ENCODE data around the gene DLG2.

DLG2 gene

DNA sequence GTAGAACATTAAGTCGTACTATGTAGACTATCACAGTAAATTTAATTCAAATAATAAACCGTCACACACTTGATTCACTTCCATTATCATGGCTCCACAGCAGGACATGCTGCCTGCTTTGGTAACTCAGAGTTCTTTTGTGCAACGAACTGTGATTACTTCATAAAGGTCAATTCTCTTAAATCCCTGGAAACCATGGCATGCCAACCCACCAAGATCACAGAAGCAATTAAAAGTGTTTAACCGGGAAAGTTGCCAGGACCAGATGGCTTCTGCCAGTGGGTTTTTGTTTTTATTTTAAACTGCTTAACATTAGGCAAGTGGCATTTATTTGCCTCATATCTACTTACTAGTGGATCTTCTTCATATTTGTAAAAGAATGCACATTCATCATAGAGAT lies 1162.1 kb downstream of the DLG2 start:
- no peak for DNase-seq (ENCODE audit: low spot score)

DNA sequence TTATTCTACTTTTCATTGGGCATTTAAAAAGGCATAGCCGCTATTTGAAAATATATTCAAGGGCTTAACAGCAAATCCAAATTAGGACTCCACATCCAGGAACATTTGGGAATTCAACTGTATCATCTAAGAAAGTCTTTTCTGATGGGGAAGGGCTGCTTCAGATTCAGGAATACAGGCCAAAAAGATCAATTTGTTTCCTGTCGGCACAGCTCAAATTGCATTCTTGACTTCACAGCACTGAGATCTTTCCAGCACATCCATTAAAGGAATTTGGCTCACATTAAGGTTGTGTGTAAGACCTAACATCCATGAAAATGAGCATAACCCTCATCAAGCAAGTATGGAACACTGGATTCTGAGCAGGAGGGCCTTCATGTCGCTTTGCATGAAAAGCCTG lies 1171.5 kb downstream of the DLG2 start:
- no peak for DNase-seq (ENCODE audit: low spot score)

DNA sequence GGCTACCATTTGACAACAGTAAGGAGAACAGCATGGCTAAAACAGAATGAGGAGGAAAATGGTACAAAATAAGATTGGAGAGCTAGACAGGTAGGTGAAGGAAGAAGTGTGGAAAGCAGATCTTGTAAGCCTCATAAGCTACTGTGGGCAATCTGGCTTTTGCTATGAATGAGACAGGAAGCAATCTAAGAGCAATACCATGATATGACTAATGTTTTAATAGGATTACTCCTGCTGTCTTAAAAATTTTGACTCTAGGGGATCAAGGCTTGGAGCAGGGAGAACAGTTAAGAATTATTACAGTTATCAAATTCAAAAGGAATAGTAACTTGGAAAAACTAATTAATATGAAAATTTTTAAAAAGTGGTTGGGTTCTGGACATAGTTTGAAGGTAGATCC lies 1174.9 kb downstream of the DLG2 start:
- no peak for DNase-seq (ENCODE audit: low spot score)

DNA sequence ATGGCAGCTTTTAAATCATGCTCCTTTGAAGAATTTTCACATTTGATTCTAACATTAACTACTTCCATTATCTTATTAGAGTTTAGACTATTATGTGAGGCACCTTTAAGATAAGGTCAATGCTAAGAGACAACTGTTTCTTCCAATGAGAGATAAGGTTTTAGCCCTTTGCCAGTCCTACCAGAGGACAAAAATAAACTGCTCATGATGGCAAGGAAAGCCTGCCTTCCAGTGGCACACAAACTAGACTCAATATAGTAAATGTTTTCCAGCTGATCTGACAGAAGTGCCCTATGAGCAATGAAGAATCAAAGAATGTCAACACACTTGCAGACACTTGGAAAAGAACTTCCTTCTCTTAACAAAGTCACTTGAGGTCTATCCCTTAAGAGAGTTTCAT lies 1188.6 kb downstream of the DLG2 start:
- DNase-seq (ENCODE audit: low spot score) = no peak

DNA sequence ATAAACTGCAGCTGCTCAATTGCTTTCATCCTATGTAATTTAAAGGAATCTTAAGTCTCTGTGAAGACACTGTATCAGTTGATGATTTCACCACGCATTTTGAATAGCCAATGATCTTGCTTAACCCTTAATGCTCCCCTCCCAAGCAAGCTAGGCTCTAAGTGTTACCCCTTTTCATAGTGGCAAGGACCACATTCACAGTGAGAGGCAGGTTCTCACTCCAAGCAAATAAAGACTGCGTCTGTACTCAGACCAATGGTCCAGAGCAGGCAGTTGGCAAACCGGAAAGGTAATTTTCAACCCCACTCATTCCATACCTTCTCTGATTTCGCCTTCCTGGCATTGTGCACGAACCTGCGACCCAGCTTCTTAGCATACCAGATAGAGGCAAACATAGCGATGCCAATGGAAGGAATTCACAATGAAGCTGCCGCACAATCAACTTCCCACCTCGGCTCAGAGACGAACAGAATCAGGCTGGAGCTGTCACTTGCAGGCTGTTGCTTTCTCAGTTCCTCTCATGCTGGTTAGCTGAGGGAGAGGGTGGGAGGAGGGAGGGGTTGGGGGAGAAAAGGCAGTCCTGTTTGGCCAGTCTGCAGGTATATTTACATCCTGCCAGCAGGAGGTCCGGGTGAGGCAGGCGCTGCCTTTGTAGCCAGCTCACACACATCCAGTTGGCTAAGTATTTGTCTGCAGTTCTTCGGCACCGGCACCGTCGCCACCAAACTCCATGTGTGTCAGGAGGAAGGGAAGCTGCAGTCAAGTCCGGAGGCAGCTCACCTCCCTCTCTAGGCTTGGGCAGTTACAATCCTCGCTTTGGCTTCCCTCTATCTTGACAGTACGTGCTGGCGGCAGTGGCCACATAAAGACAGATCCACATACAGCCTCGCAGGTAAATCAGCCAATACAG lies 1189.8 kb downstream of the DLG2 start:
- no peak for DNase-seq (ENCODE audit: low spot score)

DNA sequence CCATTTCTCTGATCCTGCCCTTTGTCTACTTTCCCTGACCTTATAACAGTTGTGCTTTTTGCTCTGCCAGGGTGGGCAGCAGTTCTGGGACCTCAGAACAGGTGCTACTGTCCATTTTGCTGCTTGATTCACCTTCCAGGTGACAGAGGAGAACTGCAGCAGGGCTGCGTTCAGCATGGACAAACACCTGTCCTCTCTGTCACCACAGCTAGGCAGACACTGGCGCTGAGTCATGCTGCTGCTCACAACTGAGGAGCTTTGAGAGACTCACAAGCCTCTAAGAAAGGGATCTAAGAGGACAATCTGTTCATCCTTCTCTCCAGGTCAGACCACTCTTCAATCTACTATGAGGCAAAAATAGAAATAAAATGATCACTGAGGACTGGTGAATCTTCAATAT lies 1196.5 kb downstream of the DLG2 start:
- DNase-seq (ENCODE audit: low spot score) = no peak

DNA sequence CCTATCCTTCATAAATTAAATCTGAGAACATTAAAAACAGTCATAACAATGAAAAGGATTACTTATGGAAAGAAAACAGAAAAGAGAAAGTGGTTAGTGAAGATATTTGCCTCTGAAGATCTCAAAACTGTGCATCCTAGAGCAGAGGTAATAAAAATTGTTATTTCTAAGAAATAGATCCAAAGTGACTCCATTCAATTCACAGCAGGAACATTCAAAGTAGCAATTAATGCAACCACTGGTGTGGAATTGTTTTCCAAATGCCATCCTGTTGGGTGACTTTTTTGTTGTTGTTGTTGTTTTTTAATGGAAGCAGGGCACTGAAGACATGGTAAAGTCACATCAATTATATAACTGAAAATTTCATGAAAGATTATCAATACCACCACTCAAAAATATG lies 1201.5 kb downstream of the DLG2 start:
- DNase-seq (ENCODE audit: low spot score) = no peak

DNA sequence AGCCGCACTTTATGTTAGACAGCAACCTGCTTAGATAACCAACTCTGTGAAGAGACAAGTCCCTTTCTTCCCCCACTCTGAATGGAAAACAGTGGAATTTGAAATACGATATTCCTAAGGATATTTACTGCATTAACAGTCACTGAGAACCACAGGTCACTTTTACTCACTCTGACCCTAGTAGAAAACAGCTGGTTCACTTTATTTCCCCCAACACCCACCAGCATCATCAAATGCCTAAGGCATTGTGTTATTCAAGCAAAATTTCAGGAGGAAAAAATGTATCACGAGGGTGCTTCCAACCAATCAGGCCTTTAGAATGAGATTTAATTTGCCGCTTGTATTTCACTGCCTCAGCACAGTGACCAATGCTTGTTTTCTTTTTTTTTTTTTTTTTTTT lies 1206.9 kb downstream of the DLG2 start:
- DNase-seq (ENCODE audit: low spot score) = no peak

DNA sequence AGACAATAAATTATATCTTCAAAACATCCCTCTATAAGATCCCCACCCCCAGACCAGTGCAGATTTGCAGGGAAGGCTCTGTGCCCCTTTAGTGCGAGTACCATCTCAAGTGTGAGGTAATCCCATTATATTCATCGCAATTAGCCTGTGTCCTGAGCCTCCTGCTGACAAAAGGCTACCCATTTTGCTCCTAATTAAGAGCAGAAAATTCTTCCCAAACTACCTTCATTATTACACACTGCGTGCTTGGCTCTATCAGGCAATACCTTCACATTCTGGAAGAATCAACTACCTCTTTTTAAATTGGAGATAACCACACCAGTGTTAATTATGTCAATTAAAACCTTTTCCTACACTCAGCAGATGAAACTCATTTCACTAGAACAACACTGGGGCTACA lies 1207.5 kb downstream of the DLG2 start:
- no peak for DNase-seq (ENCODE audit: low spot score)

DNA sequence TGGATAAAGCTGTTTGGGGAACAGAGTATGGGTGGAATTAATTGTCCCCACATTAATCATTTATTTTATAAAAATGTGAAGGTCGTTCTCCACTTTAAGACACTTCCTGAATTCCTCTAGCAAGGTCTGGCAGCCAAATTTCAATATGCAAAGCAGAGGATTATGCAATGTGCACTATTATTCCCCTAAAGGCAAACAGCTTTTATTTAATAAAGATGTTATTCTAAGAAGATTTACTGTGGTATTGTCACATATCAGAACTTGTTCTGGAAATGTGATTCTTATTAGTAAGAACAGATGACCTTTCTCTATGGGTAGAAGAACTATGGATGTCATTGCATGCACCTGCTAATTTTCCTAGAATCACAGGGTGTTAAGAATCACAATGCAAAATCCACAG lies 1212.2 kb downstream of the DLG2 start:
- DNase-seq (ENCODE audit: low spot score) = no peak

DNA sequence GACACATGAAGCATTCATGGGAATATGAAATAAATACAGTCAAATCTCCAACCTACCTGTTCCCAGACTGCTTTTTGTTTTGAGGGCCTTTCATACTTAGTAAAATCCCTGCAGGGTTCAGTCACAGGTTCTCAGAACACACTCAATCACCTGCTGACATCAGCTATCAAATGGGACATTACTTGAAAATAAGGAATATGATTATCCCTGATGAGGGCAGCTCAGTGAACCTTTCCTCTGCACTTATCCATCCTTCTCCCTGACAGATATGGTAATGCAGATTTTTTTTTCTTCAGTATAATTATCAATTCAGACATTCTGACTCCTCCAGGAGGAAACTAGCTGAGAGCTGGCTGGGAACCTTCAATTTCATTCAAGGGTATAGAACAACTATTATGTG lies 1213.6 kb downstream of the DLG2 start:
- DNase-seq (ENCODE audit: low spot score) = no peak

GRCh38 chr11:84412862-84413261 lies 1214.3 kb downstream of the DLG2 start:
- no peak for DNase-seq (ENCODE audit: low spot score)

DNA sequence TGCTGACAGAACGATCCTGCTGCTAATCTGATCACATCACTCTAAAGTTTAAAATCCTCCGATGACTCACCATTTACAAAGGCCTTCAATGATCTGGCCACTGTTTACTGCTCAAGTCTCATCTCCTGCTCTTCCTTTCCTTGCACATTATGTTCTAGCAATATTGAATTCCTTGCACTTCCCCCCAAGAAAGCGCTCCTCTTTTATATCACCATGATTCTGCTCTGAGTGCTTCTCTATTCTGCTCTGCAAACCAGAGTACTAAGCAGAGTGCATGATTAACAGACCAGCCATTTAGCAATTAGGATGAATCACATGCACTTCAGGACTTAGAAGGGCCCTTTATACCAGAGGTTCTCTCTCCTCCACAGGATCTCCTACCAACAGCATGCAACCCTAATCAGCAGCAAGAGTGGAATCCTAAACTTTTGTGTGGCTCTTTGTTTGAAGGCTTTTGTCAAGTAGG lies 1218.2 kb downstream of the DLG2 start:
- no peak for DNase-seq (ENCODE audit: low spot score)

GRCh38 chr11:84407091-84407490 lies 1220.1 kb downstream of the DLG2 start:
- DNase-seq (ENCODE audit: low spot score) = no peak

- no peak for DNase-seq (ENCODE audit: low spot score)
These were observed 1229.0 kb downstream of the DLG2 start for GRCh38 chr11:84398017-84398626.

DNA sequence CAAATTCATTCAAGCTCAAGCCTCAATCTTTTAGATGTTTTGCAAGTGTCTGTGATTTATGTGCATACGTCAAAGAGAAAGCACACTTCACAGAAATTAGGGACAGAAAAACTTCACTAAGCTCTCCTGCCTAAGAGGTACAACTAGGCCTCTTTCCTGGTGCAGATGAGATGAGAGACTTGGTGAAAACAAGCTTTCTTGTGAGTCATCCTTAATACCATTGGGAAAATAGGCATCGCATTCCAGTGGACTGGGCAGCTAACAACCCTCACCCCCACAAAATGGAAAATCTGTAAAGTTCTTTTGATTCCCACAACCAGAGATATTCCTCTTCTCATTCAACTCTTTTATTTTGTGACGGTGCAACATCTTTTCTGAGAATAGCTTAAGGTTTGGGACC lies 1230.6 kb downstream of the DLG2 start:
- no peak for DNase-seq (ENCODE audit: low spot score)

DNA sequence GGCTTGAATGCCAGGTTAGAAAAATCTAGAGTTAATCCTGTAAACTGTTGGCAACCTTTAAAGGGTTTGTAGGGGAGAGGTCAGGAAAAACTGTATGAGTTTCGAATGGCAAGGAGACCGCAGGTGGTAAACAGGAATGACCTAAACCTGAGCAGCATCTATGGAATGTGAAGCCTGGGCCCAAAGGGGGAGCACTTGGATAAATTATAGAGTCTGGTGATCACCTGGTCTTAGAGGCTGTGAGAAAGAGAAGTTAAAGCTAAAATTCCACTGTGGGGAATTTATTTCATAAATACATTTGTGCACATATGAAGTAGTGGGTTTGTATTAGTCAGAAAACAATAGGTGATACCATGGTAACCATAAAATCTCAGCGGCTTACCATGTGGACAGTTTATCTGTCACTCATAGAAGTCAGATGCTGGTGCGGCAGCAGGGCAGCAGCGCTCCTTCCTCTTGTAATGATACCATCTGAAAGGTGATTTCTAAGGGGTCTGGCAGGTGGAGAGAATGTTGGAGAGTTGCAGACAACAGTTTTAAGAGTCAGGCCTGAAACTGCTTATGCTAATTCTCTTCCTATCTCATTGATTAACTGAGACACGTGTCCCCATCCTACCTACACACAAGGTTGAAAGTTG lies 1236.6 kb downstream of the DLG2 start:
- no peak for DNase-seq (ENCODE audit: low spot score)

- DNase-seq (ENCODE audit: low spot score) = no peak
These were observed 1237.4 kb downstream of the DLG2 start for GRCh38 chr11:84389696-84390095.

DNA sequence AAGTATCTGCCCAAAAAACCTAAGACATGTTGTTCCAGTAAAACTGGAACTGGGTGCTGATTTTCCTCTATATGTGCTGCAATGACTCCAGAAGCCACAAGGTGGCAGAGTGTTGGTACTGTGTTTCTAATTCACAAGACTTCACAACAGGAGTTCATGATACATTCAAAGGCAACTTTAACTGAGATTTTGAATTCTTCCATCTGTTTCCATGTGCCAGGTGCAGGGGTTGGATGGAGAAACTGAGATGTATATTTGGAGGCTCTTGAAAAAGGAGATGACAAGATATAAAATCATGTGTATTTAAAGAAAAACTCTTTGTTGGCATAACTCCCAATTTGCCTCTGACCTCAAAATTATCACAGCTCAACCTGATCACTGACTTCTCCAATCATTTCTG lies 1242.4 kb downstream of the DLG2 start:
- no peak for DNase-seq (ENCODE audit: low spot score)

- no peak for DNase-seq (ENCODE audit: low spot score)
These were observed 1243.6 kb downstream of the DLG2 start for GRCh38 chr11:84383576-84383975.

GRCh38 chr11:84381666-84382065 lies 1245.5 kb downstream of the DLG2 start:
- no peak for DNase-seq (ENCODE audit: low spot score)

DNA sequence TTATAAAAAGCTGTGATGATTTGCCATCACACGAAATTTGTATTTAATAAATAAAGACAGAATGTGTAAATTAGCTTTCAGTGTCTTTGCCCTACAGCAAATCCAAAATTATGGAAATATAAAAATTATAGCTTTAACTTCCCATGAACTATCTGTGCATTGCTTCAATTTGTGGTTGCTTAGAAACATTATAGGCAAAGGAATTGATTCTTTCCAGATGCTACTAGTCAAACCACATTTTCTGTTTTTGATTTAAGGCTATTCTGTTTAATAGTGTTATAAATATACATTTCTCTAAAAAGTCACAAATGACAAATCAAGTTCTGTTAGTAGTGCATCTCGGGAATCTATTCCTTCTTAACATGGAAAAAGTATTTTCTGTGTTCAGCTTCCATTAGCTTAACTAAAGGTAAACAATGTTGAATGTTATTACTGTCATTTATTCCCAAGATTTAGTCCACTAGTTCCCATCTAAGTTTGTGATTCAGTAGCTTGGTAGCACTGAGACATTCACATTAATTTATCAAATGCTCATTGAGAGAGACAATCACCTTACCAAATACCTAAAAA lies 1254.7 kb downstream of the DLG2 start:
- DNase-seq (ENCODE audit: low spot score) = no peak

GRCh38 chr11:84358034-84358433 lies 1269.1 kb downstream of the DLG2 start:
- no peak for DNase-seq (ENCODE audit: low spot score)
